Peyer's patch (tissue), 4 donors: ENCODE results near the gene TRAPPC4. TPM values are rescaled to one million over a fixed set of nuclear protein-coding genes. Genes with fewer than 3 reads are reported as not detected.

Experiments used
- DNase-seq, 3 donors: peaks; one replicate each; pipeline ENCODE4 v3.0.0-alpha.2; 2017 to 2019
- H3K27ac ChIP-seq, 4 donors: fragments of 200-600 bp; sonication (generic); one replicate each; pipeline ENCODE4 v1.5.1; 2016 to 2019
- H3K27me3 ChIP-seq, 2 donors: fragments of 200-600 bp; sonication (generic); one replicate each; pipeline ENCODE4 v1.5.1; 2019
- H3K36me3 ChIP-seq, 3 donors: fragments of 200-600 bp; sonication (generic); one replicate each; pipeline ENCODE4 v1.5.1; 2016 to 2019
- H3K4me1 ChIP-seq, 4 donors: fragments of 200-600 bp; sonication (generic); one replicate each; pipeline ENCODE4 v1.5.1; 2016 to 2019
- H3K4me3 ChIP-seq, 4 donors: fragments of 200-600 bp; sonication (generic); 1 replicate in 3 of 4; 2 replicates in 1 of 4; pipeline ENCODE4 v1.5.1; 2016 to 2019; ENCODE audit warnings: mild to moderate bottlenecking in 1 of 4
- H3K9me3 ChIP-seq, 4 donors: fragments of 200-600 bp; sonication (generic); one replicate each; pipeline ENCODE4 v1.5.1; 2016 to 2019; ENCODE audit warnings: mild to moderate bottlenecking in 1 of 4
- POLR2A ChIP-seq, 2 donors: fragments of 450-650 bp; IDR thresholded peaks; one replicate each; pipeline ENCODE4 v1.5.1; 2017; ENCODE audit warnings: antibody characterized with exemption in 2 of 2, mild to moderate bottlenecking in 2 of 2, moderate library complexity in 2 of 2
- total RNA-seq, 4 donors: library from RNA; depleted of rRNA; stranded (reverse); fragments of >200 nt; gene quantifications; one replicate each; pipeline ENCODE4 v1.1.0, GENCODE V29; 2016
- TF ChIP-seq, protein P1 (sequence below), 6 experiments: fragments of 450-650 bp in 4 of 6; fragments of 200-600 bp in 2 of 6; sonication (generic) in 1 of 6; IDR thresholded peaks; one replicate each; pipeline ENCODE4 v1.5.1; 2017 to 2019; ENCODE audit warnings: antibody characterized with exemption in 6 of 6, mild to moderate bottlenecking in 3 of 6, moderate library complexity in 1 of 6

Gene TRAPPC4
- total RNA-seq, 4 donors from 2014 or later, result 52.8 to 104 (median 77.8) TPM

DNA sequence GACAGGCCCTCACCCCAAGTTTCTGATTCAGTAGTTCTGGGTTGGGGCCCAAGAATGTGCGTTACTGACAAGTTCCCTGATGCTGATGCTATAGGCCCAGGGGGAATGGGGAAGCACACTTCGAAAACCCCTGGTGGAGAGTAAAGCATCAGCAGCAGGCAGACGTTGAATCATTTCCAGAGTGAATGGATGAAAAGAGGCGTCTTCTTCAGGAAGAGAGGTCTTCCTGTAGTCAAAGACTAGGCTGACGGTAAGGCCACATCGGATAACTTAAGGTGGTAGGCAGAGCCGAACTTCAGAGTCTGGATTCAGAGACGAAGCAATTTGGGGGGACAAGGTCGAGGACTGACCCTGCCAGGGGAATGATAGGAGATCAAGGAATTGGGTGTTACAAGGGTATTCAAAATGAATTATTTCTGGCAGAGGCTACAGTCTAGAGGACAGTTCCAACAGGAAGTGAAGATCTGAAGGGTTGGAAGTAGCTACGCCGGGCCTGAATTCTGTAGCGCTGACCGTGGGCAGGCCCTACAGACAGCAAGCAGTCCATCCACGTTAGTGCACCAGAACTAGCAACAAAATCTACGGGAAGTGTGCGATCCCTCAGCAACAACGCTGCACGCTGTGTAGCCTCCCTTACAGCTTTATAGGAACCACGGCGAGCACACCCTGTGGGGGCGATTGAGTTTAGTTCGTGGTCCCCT is 21.5 kb upstream of the TRAPPC4 start:
- H3K27ac ChIP-seq, result peak overlapping the region; percentile 74 to 84 (median 80)
- H3K27me3 ChIP-seq, result no peaks in the 10 kb centered on the region
- peak in 1 of 3 donors; percentile 20 for DNase-seq
- no peaks in the 10 kb centered on the region for H3K9me3 ChIP-seq
- H3K4me1 ChIP-seq, result peaks cover 0 to 19% (median 6%) of the 10 kb centered on the region in 4 donors
- peaks cover 0 to 25% (median 0%) of the 10 kb centered on the region in 3 donors for H3K36me3 ChIP-seq
- peak overlapping the region; percentile 71 to 93 (median 76) for H3K4me3 ChIP-seq
- TF ChIP-seq, protein P1, sequence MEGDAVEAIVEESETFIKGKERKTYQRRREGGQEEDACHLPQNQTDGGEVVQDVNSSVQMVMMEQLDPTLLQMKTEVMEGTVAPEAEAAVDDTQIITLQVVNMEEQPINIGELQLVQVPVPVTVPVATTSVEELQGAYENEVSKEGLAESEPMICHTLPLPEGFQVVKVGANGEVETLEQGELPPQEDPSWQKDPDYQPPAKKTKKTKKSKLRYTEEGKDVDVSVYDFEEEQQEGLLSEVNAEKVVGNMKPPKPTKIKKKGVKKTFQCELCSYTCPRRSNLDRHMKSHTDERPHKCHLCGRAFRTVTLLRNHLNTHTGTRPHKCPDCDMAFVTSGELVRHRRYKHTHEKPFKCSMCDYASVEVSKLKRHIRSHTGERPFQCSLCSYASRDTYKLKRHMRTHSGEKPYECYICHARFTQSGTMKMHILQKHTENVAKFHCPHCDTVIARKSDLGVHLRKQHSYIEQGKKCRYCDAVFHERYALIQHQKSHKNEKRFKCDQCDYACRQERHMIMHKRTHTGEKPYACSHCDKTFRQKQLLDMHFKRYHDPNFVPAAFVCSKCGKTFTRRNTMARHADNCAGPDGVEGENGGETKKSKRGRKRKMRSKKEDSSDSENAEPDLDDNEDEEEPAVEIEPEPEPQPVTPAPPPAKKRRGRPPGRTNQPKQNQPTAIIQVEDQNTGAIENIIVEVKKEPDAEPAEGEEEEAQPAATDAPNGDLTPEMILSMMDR (IDR thresholded peaks at IDR 0.05), result peak in 1 of 6 experiments; percentile 7
- TF ChIP-seq POLR2A (IDR thresholded peaks at IDR 0.05), result no peak

DNA sequence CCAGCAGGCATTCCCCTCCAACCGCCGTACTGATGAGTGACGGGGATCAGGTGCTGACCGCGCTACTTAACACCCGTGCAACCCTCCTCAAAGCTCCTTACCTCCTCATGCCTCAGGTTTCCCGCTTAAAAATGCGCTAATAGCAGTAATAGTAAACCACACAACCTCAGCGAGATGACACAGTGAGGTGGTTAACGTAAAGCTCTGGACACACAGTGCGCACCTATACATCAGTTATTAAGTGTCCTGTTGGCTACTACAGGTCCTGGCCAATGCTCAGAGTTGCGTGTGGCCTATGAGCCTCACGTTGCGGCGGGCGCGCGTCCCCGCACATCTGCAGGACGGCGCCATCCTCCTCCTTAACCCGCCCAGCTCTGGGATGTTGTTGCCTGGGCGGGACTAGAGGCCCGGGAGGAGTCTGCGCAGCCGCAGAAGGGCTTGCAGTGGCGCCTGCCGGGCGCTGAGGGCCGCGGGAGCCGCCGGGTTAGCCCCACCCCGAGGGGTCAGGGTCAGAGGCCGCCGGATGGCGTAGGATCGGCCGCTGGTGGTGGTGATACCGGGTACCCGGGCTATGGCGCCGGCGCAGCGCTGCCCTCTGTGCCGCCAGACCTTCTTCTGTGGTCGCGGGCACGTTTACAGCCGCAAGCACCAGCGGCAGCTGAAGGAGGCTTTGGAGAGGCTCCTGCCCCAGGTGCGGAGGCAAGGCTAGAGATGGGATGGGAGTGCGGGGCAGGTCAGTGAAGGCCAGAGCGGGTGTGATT is 20.8 kb upstream of the TRAPPC4 start, which contains the start of gene CENATAC:
Gene CENATAC, plus strand, starts transcription at position 512 of the 761 bp plus-strand sequence. Its CDS starts 60 bp downstream, at position 572.
- Histone ChIP-seq H3K4me1 (peaks cover 0 to 19% (median 6%) of the 10 kb centered on the region in 4 donors), H3K9me3 (no peaks in the 10 kb centered on the region), H3K36me3 (peaks cover 0 to 32% (median 0%) of the 10 kb centered on the region in 3 donors), H3K27me3 (no peaks in the 10 kb centered on the region), H3K27ac (peak within 1 kb of the TSS; percentile 74 to 84 (median 80)), H3K4me3 (peak within 1 kb of the TSS; percentile 71 to 93 (median 76))
- DNase-seq, result peak; percentile 92 to 98 (median 96)
- TF ChIP-seq, protein P1 (IDR thresholded peaks at IDR 0.05), result peak in 3 of 6 experiments; percentile 23 to 26 (median 26)
- peak; percentile 61 to 72 for TF ChIP-seq POLR2A (IDR thresholded peaks at IDR 0.05)

DNA sequence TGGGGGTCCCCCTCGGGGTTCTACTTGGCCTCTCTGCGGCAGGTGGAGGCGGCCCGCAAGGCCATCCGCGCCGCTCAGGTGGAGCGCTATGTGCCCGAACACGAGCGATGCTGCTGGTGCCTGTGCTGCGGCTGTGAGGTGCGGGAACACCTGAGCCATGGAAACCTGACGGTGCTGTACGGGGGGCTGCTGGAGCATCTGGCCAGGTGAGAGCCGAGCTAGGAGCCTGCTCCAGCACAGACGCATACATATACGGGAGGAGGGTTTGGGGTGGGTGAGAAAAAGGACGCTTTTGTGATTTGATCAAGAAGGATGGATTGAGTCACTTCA is 20.2 kb upstream of the TRAPPC4 start:
- Histone ChIP-seq H3K4me1 (peaks cover 0 to 19% (median 6%) of the 10 kb centered on the region in 4 donors), H3K4me3 (peak overlapping the region; percentile 71 to 93 (median 76)), H3K27me3 (no peaks in the 10 kb centered on the region), H3K27ac (peak overlapping the region; percentile 74 to 84 (median 80)), H3K9me3 (no peaks in the 10 kb centered on the region), H3K36me3 (peaks cover 0 to 37% (median 0%) of the 10 kb centered on the region in 3 donors)
- peak in 1 of 3 donors; percentile 22 for DNase-seq
- TF ChIP-seq, protein P1 (IDR thresholded peaks at IDR 0.05), result no peak
- TF ChIP-seq POLR2A (IDR thresholded peaks at IDR 0.05), result no peak

DNA sequence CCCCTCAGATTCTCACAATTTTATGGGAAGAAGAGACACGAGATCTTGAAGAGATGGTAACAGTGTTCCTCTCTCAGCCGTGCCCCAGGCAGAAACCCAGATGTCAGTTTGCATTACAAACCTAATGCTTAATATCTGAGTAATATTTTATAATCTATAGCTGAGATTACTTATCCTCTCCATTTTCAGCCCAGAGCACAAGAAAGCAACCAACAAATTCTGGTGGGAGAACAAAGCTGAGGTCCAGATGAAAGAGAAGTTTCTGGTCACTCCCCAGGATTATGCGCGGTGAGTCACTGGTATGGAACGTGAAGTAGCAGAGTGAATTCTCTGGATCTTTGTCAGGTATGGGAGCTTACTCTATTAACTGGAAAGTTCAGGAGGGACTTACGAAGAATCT is 19.7 kb upstream of the TRAPPC4 start:
- H3K36me3 ChIP-seq, result peaks cover 0 to 42% (median 0%) of the 10 kb centered on the region in 3 donors
- no peak for DNase-seq

DNA sequence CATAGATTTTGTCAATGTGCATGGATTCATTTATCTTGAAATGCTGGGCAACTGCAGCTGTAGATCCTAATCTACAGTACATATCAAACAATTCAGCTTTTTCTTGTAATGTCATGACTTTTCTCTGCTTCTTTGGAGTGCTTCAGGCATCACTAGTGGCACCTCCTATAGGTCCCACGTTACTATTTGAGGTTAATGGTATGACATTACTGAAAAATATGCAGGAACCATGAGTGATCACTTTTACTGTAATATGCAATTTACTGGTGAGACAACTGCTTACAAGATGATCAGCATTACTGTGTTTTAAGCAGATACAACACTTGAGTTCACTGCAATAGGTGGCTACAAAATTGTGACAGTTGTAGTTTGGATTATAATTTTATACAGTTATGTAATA is 17.7 kb upstream of the TRAPPC4 start:
- Histone ChIP-seq H3K9me3 (no peaks in the 10 kb centered on the region), H3K27ac (no peak overlapping the region)
- TF ChIP-seq, protein P1 (IDR thresholded peaks at IDR 0.05), result no peak
- no peak for TF ChIP-seq POLR2A (IDR thresholded peaks at IDR 0.05)

More for the DNA sequence above, 19.7 kb upstream of the TRAPPC4 start:
- peak overlapping the region; percentile 74 to 84 (median 80) for H3K27ac ChIP-seq
- no peaks in the 10 kb centered on the region for H3K9me3 ChIP-seq
- no peaks in the 10 kb centered on the region for H3K27me3 ChIP-seq
- peaks cover 0 to 19% (median 6%) of the 10 kb centered on the region in 4 donors for H3K4me1 ChIP-seq
- TF ChIP-seq, protein P1 (IDR thresholded peaks at IDR 0.05), result no peak
- TF ChIP-seq POLR2A (IDR thresholded peaks at IDR 0.05), result no peak
- peak overlapping the region; percentile 71 to 93 (median 76) for H3K4me3 ChIP-seq

More for the DNA sequence above, 17.7 kb upstream of the TRAPPC4 start:
- DNase-seq, result no peak
- H3K4me3 ChIP-seq, result no peak overlapping the region
- H3K27me3 ChIP-seq, result no peaks in the 10 kb centered on the region
- peaks cover 0 to 61% (median 0%) of the 10 kb centered on the region in 3 donors for H3K36me3 ChIP-seq
- H3K4me1 ChIP-seq, result peaks cover 0 to 19% (median 6%) of the 10 kb centered on the region in 4 donors
